ENCODE data around the gene BICC1. TPM values are rescaled to one million over a fixed set of nuclear protein-coding genes. Genes with fewer than 3 reads are reported as not detected.

The BICC1 gene
- total RNA-seq, 1 experiment from 2014 or later, result 0.57 TPM

- no peak overlapping the region for H3K27ac ChIP-seq (ENCODE audit: insufficient read length, low read depth, low read length)
- H3K4ac ChIP-seq (ENCODE audit: low read depth, low read length), result no peak overlapping the region
- H4K91ac ChIP-seq (ENCODE audit: insufficient read length, low read depth, low read length), result no peak overlapping the region
- peaks cover 28 to 30% of the 10 kb centered on the region in 2 experiments for H3K9me3 Mint-ChIP-seq
- no peaks in the 10 kb centered on the region for H3K79me2 ChIP-seq (ENCODE audit: insufficient read depth, low read length)
- peaks cover 20 to 28% (median 20%) of the 10 kb centered on the region in 3 experiments for H3K36me3 Mint-ChIP-seq (ENCODE audit: insufficient read depth in 1 of 3, low read depth in 3 of 3)
- no peak overlapping the region for H3K4me2 ChIP-seq (ENCODE audit: insufficient read depth, insufficient read length, low read length)
- H2BK120ac ChIP-seq (ENCODE audit: low read depth, low read length, poor library complexity, severe bottlenecking), result no peak overlapping the region
- H2BK20ac ChIP-seq (ENCODE audit: low read depth, low read length, poor library complexity, severe bottlenecking), result no peak overlapping the region
- H2AK5ac ChIP-seq (ENCODE audit: insufficient read length, low read length), result no peak overlapping the region
- peaks cover 5% of the 10 kb centered on the region for H3K9me3 ChIP-seq (ENCODE audit: control insufficient read depth, low read depth, low read length)
- no peaks in the 10 kb centered on the region for H3K27me3 Mint-ChIP-seq (ENCODE audit: low read depth)
- no peak overlapping the region for H2AFZ ChIP-seq (ENCODE audit: low read length)
- no peak overlapping the region for H3K9ac ChIP-seq (ENCODE audit: extremely low read depth, insufficient read length, low read length)
- H4K20me1 ChIP-seq (ENCODE audit: control insufficient read depth, insufficient read depth, insufficient read length), result no peaks in the 10 kb centered on the region
- H3K14ac ChIP-seq (ENCODE audit: insufficient read depth, low read length), result no peak overlapping the region
- H3K4me3 Mint-ChIP-seq, result no peak overlapping the region
- H3K4me1 Mint-ChIP-seq, result peaks cover 18 to 19% of the 10 kb centered on the region in 2 experiments
- H3K4me1 ChIP-seq (ENCODE audit: insufficient read depth, low read length), result peaks cover under 1% of the 10 kb centered on the region; the same call in 1 of the 2 replicates
- no peak overlapping the region for H2BK5ac ChIP-seq (ENCODE audit: insufficient read length, low read length)
- H3K56ac ChIP-seq (ENCODE audit: insufficient read length, low read depth, low read length), result no peak overlapping the region
- H3K18ac ChIP-seq (ENCODE audit: insufficient read length, low read depth, low read length), result no peak overlapping the region
- WGBS (ENCODE audit: extremely low coverage, insufficient read length, low lambda C conversion rate), result no CpG with 5 or more reads among the region's 4 CpGs
- no peak overlapping the region for H4K5ac ChIP-seq (ENCODE audit: insufficient read length, low read depth, low read length)
- TF ChIP-seq CTCF (conservative IDR thresholded peaks at IDR 0.05), result no peak
- H2BK12ac ChIP-seq (ENCODE audit: insufficient read length, low read depth, low read length), result no peak overlapping the region
- no peaks in the 10 kb centered on the region for H3K23me2 ChIP-seq (ENCODE audit: insufficient read length, low read depth, low read length, poor library complexity, severe bottlenecking)
- no peaks in the 10 kb centered on the region for H3K27me3 ChIP-seq (ENCODE audit: insufficient read depth, low read length)
- no peak overlapping the region for H3K27ac Mint-ChIP-seq
- DNase-seq, result no peak
- H2BK15ac ChIP-seq (ENCODE audit: low read depth, low read length), result no peak overlapping the region
- H3K79me1 ChIP-seq (ENCODE audit: insufficient read depth, low read depth, low read length, poor library complexity, severe bottlenecking), result no peaks in the 10 kb centered on the region
- no peak overlapping the region for H3K23ac ChIP-seq (ENCODE audit: insufficient read length, low read depth, low read length)
- no peak overlapping the region for H4K8ac ChIP-seq (replicated peaks; ENCODE audit: insufficient read length, low read depth, low read length)
- no peak overlapping the region for H3T11ph ChIP-seq (ENCODE audit: low read length)
These were observed 149.6 kb downstream of the BICC1 start for GRCh38 chr10:58662314-58662713.

Data from H9 (cell line).